DND-41 (cell line): ENCODE data around the gene NR4A2.

Experiments used
- ATAC-seq: fragments of 200-7000 bp; cut with Tn5 transposase; 3 replicates; pipeline ENCODE4 v1.9.1; 2021; ENCODE audit warnings: low read depth; ENCODE audit not compliant: insufficient read depth
- DNase-seq: peaks from one replicate; pipeline ENCODE4 v3.0.0-alpha.2; 2020
- H2AFZ ChIP-seq: 2 replicates; pipeline ENCODE4 v1.6.0; 2012; ENCODE audit warnings: low read depth, low read length
- H3K27ac ChIP-seq: 2 replicates; pipeline ENCODE4 v1.5.1; 2012; ENCODE audit warnings: low read length, inconsistent platforms
- H3K27me3 ChIP-seq: fragments of 200-600 bp; sonication (generic); 2 replicates; pipeline ENCODE4 v1.6.0; 2012; ENCODE audit warnings: low read length, mild to moderate bottlenecking, inconsistent platforms; ENCODE audit not compliant: insufficient read depth, poor library complexity
- H3K36me3 ChIP-seq: 2 replicates; pipeline ENCODE4 v1.5.1; 2012; ENCODE audit warnings: low read length, inconsistent platforms; ENCODE audit not compliant: insufficient read depth
- H3K4me1 ChIP-seq: 2 replicates; pipeline ENCODE4 v1.5.1; 2012; ENCODE audit warnings: mild to moderate bottlenecking, low read length; ENCODE audit not compliant: insufficient read depth
- H3K4me2 ChIP-seq: 2 replicates; pipeline ENCODE4 v1.6.0; 2012; ENCODE audit warnings: mild to moderate bottlenecking, moderate library complexity, low read length, inconsistent platforms; ENCODE audit not compliant: insufficient read depth
- H3K4me3 ChIP-seq, 2 experiments: fragments of 200-600 bp in 1 of 2; shearing (Covaris generic) in 1 of 2; 2 replicates each; pipeline ENCODE4 v1.5.1; 2012 to 2016; ENCODE audit warnings: inconsistent platforms in 2 of 2, low read length in 2 of 2, mild to moderate bottlenecking in 2 of 2, low read depth in 1 of 2, moderate library complexity in 1 of 2
- H3K79me2 ChIP-seq: 2 replicates; pipeline ENCODE4 v1.6.0; 2012; ENCODE audit warnings: low read length, inconsistent platforms; ENCODE audit not compliant: insufficient read depth
- H3K9ac ChIP-seq: 2 replicates; pipeline ENCODE4 v1.6.0; 2012; ENCODE audit warnings: low read depth, mild to moderate bottlenecking, inconsistent platforms, low read length, moderate library complexity
- H3K9me3 ChIP-seq: 2 replicates; pipeline ENCODE4 v1.5.1; 2012; ENCODE audit warnings: low read length, moderate library complexity, mild to moderate bottlenecking, inconsistent platforms; ENCODE audit not compliant: insufficient read depth, severe bottlenecking
- H4K20me1 ChIP-seq: 2 replicates; pipeline ENCODE4 v1.6.0; 2012; ENCODE audit warnings: low read length; ENCODE audit not compliant: insufficient read depth
- EZH2 ChIP-seq: IDR thresholded peaks from 3 replicates; pipeline ENCODE4 v1.6.1; 2012; ENCODE audit warnings: borderline replicate concordance, low read depth, mild to moderate bottlenecking, moderate library complexity, low read length, inconsistent platforms; ENCODE audit not compliant: severe bottlenecking
- TF ChIP-seq, protein P1 (sequence below): IDR thresholded peaks from 2 replicates; pipeline ENCODE4 v1.5.1; 2012; ENCODE audit warnings: borderline replicate concordance, low read length, moderate library complexity, mild to moderate bottlenecking; ENCODE audit not compliant: poor library complexity, severe bottlenecking; ENCODE audit errors: extremely low read depth

NR4A2 gene

DNA sequence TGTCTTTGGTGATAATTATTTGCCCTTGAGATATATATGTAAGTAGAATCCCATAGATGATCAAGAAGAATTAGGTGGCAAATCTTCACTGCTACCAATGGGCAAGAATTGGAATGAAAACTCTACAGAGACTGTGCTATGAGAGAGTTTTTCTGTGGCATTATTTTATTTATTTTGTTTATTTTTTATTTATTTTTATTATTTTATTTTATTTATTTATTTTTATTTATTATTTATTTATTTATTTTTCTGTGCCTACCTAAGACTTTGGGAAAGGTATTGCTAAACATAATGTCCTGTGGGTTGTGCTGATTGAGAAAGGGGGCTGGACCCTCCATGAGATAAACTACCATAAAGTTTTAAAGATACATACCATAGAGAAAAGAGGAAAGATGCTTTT lies 16.6 kb upstream of the NR4A2 start:
- no peaks in the 10 kb centered on the region for H3K79me2 ChIP-seq
- H3K4me1 ChIP-seq, result peaks cover 8% of the 10 kb centered on the region
- TF ChIP-seq EZH2, result no peak
- TF ChIP-seq, protein P1, sequence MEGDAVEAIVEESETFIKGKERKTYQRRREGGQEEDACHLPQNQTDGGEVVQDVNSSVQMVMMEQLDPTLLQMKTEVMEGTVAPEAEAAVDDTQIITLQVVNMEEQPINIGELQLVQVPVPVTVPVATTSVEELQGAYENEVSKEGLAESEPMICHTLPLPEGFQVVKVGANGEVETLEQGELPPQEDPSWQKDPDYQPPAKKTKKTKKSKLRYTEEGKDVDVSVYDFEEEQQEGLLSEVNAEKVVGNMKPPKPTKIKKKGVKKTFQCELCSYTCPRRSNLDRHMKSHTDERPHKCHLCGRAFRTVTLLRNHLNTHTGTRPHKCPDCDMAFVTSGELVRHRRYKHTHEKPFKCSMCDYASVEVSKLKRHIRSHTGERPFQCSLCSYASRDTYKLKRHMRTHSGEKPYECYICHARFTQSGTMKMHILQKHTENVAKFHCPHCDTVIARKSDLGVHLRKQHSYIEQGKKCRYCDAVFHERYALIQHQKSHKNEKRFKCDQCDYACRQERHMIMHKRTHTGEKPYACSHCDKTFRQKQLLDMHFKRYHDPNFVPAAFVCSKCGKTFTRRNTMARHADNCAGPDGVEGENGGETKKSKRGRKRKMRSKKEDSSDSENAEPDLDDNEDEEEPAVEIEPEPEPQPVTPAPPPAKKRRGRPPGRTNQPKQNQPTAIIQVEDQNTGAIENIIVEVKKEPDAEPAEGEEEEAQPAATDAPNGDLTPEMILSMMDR, result no peak
- no peaks in the 10 kb centered on the region for H3K9me3 ChIP-seq
- H2AFZ ChIP-seq, result no peak overlapping the region
- no peak overlapping the region for H3K27ac ChIP-seq
- H3K4me3 ChIP-seq, result no peak overlapping the region
- H4K20me1 ChIP-seq, result no peaks in the 10 kb centered on the region
- no peak overlapping the region for H3K9ac ChIP-seq
- H3K36me3 ChIP-seq, result no peaks in the 10 kb centered on the region
- no peaks in the 10 kb centered on the region for H3K27me3 ChIP-seq
- ATAC-seq (no peak), DNase-seq (no peak)
- H3K4me2 ChIP-seq, result no peak overlapping the region

DNA sequence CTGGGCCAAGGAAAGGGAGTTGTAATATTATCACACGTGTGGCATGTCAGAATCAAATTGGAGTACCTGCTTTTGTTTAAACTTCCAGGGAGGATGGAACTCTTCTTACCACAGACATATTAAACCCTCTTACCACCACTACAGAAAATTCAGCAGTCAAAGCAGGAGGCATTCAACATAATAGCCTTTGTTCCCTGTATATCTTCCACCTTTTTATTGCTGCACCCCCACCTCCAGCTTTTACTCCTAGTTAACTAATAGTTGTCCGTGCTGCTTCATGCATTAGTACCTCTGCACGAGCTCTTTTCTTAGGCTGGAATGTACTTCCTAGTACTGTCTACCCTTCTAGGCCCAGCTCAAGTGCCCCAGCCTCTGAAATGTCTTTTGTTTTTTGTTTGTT lies 14.9 kb upstream of the NR4A2 start:
- no peak for ATAC-seq
- H3K4me2 ChIP-seq, result no peak overlapping the region
- no peaks in the 10 kb centered on the region for H3K9me3 ChIP-seq
- no peak overlapping the region for H3K9ac ChIP-seq
- no peak for TF ChIP-seq EZH2
- TF ChIP-seq, protein P1, result no peak
- no peaks in the 10 kb centered on the region for H3K36me3 ChIP-seq
- H2AFZ ChIP-seq, result no peak overlapping the region
- H4K20me1 ChIP-seq, result no peaks in the 10 kb centered on the region
- no peaks in the 10 kb centered on the region for H3K79me2 ChIP-seq
- H3K27ac ChIP-seq, result no peak overlapping the region
- H3K4me1 ChIP-seq, result peaks cover 20% of the 10 kb centered on the region
- no peaks in the 10 kb centered on the region for H3K27me3 ChIP-seq
- DNase-seq, result no peak
- H3K4me3 ChIP-seq, result no peak overlapping the region

DNA sequence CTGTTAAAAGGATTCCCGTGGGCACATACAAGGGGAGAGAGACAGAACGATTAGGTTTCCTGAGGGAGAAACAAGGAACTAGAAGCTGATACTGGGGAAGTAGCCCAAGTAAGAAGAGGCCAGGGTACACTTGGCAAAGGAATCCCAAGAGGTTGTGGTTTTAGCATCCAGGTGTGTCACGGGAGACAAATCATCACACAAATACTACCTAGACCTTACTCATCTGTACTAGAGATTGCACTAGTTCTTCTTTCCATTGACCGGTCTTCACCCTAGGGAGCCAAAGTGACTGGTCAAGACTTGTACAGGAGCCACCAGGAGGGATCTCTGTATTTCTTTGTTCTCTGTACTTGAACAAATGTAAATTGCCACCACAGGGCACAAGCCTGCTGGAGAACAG lies 14.2 kb upstream of the NR4A2 start:
- no peak for ATAC-seq

More for the DNA sequence above, 14.2 kb upstream of the NR4A2 start:
- Histone ChIP-seq H3K9ac (no peak overlapping the region), H3K27me3 (no peaks in the 10 kb centered on the region), H4K20me1 (no peaks in the 10 kb centered on the region), H3K79me2 (no peaks in the 10 kb centered on the region), H3K27ac (no peak overlapping the region), H3K4me2 (no peak overlapping the region), H3K4me3 (no peak overlapping the region), H3K36me3 (no peaks in the 10 kb centered on the region), H2AFZ (no peak overlapping the region), H3K4me1 (peaks cover 20% of the 10 kb centered on the region), H3K9me3 (no peaks in the 10 kb centered on the region)
- TF ChIP-seq, protein P1, result no peak
- TF ChIP-seq EZH2, result no peak
- DNase-seq, result no peak
